ENCODE measurements around the gene DCTN4.

GRCh38 chr5:150797384-150797783, 38.6 kb upstream of the DCTN4 start:
- TF ChIP-seq CTCF (conservative IDR thresholded peaks at IDR 0.05; ENCODE audit: low read length): no peak
- TF ChIP-seq EZH2phosphoT487 (IDR thresholded peaks at IDR 0.05; ENCODE audit: borderline replicate concordance, low read depth, low read length): no peak
